HG03103 (cell line): Measurements from ENCODE around the gene ATP2B2.
"Not testable (repeated sequence)": the region's sequence is repeated elsewhere in the genome, so short reads cannot be mapped to it uniquely, and the experiment has no call there.

Source experiments
- ATAC-seq: cut with Tn5 transposase; IDR thresholded peaks from one replicate; pipeline ENCODE4 v1.9.1; 2021; ENCODE audit warnings: low read depth; ENCODE audit not compliant: unreplicated experiment

The ATP2B2 gene

DNA sequence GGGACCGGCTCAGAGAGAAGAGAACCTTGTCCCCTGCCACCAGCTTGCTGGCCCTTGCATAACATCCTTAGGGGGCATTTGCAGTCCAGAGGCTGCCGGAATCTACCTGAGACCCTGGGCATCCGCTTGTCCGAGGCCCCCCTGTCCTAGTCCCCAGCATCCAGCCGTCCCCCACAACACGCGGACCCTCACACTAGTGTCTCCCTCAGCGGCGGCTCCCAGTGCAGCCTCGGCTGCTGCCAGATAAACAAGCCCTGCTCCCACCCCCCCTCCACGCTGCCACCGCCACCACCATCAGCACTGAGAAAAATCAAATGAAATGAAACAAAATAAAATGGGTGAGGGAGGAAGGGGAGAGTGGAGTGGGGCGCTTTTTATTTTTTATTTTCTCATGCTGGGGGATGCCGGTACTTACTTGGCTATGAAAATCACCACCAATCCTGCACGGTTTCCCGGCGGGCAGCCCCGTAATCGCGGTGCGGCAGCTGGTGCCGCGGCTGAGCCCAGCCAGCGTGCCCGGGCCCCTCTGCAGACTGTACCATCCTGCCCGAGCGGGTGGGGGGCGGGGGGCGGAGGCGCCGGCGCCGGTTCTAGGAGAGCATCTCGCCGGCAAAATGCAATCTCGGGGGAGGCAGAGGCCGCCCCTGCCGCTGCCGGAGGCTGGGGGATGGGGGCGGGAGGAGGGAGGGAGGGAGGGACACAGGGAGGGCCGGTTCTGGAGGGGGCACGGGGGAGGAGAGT, at the start of gene ATP2B2:
Gene ATP2B2 (minus strand): TSS at position 537 of the 741 bp plus-strand sequence. CDS start 56,043 bp downstream, outside the sequence.
- ATAC-seq, result no peak

DNA sequence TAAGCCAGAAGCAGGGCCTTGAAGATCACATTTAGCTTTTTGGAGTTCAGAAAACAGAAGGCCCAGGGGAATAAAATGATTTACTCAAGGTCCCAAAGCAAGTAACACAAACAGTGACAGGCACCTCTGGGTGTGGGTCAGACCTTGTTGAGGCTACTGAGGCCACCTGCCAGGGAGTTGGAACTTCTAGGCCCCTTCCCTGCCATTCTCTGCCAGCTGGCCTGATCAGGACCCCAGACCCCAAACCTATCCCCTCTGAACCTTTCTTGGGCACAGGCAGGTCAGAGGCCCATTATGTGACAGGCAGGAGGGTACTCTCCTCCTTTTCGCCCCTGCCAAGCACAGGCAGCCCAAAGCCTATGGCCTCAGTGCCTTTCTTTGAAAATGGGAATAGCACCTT, 49.4 kb upstream of the ATP2B2 start:
- ATAC-seq, result no peak

DNA sequence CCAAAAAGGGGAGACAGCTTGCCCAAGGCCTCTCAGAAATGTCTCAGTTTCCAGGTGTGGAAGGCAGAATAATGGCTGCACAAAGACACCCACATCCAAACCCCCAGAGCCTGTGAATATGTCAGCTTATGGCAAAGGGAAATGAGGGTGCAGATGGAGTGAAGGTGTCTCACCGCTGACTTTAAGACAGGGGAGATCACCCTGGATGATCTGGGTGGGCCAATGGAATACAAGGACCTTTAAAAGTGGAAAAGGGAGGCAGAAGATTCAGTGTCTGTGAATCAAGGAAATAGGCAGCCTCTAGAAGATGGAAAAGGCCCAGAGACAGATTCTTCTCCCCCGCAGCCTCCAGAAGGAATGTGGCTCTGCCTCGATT, 48.8 kb upstream of the ATP2B2 start:
- no peak for ATAC-seq

DNA sequence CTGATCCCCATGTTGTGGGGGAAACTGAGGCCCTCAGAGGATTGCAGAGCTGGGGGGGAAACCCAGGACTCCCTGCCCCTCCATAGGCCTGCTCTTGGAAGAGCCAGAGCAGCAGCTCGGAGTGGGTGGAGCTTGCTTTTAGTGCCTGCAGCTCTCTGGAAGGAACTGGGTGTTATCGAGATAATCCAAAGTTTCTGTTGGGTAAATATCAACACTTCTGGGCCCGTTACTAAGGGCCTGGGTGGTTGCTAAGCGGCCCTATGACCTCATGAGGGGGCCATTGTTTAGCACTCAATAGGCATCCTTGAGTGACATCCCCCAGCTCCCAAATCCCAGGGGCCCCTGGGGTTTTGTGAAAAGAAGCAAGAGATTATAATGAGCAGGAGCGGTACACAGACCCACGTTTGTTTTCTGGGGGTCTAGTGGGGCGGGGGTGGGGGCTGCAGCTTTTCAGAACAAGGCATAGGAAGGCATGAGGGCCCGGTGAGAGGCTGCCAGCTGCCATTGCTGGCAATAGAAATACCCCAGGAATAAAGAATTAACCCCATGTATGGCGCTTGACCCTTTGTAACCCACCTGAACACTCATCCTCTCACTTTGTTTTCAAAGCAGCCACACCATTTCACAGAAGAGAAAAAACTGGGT, 48.3 kb upstream of the ATP2B2 start:
- ATAC-seq, result no peak

DNA sequence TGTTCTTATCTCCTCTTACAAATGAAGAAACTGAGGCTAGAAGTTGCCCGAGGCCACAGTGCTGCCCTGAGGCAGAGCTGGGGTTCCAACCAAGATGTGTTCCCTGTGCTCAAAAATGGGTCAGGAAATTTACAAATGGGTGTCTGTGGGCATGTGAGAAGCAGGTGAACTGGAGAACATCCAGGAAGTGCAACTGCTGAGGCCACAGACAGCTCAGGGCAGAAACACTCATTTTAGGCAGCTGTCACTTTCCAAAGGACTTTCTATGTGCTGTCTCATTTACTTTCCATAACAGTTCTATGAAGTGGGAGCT, 47.2 kb upstream of the ATP2B2 start:
- ATAC-seq, result no peak

DNA sequence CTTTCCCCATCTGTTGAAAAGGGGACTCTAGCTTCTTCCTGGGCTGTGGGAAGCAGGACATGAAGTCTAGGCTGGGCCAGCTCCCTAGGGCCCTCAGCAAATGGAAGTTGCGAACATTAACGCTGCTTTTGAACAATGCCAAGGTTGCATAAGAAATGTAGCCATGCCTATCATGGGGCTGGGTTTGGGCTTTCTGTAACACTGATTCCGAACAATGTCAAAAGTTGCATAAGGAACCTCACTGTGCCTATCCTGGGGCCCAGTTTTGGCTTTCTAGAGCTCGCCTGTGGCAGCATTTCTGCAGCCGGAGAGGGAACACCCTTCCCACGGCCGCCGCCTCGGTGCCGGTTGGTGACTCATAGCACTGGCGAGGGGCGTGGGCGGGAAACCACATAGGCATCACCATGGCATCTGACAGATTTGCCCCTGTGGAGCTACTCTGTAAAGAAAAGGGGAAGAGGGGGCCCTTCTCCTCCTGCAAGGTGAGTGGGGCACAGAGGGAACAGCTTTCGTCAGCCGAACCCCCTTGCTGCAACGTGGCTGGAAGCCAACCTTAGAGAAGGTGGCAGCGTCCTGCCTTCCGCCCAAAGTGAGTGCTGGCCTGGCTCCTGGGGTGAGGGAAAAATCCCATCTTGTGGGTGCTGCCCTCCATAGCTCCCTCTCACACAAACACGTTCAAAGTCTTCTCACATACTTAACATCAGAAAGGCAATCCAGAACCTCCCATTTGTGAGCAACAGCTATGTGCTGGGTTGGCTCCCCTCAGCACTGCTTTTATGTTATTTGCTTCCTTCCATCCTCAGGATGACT, 46.6 kb upstream of the ATP2B2 start:
- ATAC-seq, result no peak

DNA sequence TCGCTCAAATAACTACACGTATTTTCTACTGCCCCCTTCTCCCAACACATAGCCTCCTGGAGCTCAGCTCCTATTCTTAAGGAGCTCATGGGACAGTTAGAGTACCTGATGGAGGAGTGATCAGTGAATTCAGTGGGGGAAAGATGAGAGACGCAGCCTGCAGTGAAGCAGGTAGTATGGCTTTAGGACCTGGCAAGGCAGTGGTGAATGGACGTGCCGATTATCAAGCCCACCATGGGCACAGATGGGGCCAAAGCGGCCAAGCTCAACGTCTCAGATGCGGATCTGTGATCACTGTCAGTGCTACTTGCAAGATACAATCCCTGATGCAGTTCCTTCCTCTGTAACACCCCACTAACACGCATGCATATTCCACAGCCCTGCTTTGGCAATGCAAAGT, 45.8 kb upstream of the ATP2B2 start:
- no peak for ATAC-seq

DNA sequence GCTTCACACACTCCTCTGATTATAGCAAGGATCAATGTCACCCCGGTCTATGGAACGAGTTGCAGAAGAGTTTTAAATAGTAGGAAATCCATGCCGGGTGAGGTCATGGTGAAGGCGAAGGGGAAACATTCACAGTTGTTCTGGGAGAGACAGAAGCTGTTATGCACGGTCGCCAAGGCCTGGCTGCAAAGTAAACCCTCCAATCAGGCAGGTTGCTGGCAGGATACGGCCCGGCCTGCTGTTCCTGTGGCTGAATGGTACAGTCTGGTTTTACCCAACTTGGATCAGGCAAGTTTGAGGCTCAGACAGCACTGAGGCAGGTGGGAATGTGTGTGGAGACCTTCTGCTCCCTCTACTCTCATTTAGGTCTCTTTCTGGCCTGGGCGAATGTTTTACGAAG, 45.3 kb upstream of the ATP2B2 start:
- no peak for ATAC-seq

DNA sequence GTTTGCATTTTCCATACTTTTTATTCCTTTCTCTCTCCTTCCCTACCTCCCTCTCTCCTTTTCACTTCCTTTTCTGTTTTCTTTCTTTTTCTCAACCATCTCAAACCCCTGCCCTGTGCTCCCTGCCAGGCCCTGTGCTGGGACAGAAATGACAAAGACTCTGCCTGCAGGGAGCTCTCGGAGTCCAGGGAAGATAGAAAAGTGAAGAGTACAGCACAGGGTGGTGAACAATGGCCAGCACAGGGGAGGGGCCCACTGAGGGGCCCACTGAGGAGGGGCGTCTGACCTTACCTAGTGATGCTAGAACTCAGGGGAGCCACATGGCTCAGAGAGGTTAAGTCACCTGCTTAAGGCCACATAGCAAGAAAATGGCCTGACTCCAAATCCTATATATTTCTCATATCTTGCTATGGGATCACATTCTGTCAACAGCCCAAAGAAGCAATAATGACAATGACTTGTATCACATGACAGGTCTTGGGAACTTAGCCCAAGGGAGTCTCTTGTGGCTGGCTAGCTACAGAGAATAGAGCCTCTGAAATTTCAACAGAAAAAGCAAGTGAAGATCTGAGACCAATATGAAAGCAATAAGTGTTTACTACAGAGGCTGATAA, 44.3 kb upstream of the ATP2B2 start:
- no peak for ATAC-seq

DNA sequence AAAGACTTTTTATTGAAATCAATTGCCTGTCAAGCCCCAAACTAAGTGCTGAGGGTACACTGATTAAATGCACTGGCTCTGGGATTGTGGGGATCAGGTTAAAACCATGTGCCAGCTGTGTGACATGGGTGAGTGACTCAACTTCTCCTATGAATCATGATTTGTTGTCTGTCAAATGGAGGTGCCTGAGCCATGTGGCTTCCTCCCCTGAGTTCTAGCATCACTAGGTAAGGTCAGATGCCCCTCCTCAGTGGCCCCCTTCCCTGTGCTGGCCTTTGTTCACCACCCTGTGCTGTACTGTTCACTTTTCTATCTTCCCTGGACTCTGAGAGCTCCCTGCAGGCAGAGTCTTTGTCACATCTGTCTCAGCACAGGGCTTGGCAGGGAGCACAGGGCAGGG, 43.6 kb upstream of the ATP2B2 start:
- no peak for ATAC-seq

DNA sequence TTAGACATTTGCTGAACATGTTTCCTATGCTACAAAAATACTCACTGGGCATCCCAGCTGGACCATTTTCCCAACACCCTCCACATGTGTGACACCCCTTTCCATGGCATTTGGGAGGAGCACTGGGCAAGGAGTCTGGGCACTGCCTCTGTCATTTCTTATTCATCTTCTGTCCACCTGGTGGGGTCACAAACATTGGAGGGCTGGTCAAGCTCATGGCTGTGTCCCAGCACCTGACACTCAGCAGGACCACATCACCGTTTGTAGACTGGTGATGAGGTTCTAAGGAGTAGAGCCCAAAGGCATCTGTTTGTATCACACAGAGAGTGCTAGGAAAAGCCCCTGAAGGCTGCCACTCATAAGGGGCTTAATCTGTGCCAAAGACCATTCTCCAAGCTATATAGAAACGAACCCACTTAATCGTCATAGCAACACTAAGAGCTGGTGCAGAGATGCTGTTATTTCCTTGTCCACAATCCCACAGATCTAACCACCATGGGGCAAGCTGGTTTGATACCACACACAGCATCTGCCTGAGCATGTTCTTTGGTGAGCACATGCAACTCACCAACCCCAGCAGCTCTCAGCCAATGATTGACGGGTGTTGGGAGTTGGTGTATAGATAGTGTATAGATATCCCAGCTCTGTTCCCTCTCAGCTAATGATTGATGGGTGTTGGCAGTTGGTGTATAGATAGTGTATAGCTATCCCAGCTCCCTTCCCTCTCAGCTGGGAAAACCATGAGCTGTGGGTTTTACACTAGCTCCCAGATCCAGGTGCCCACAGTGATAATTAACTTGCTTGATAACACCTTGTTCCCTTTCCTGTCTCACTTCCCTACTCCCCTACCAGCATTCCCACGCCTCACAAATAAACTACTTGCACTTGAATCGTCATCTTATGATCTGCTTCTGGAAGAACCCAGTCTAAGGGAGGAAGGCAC, 42.7 kb upstream of the ATP2B2 start:
- no peak for ATAC-seq

DNA sequence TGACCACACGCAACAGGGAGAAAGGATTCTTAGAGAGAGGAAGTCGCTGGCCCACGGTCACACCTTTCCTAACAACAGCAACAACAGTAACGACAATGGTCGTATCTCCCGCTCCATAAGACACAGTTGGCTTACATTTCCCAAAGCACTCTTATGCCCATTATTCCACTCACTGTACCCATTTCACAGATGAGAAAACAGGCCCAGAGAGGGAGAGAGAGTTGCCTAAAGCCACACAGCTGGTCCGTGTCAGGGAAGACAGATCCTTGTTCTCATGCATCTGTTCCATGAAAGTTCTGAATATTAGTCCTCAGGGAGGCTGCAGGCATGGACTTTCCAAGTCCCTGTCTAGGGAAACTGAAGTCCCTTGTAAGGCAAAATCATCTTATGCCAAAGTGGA, 42.0 kb upstream of the ATP2B2 start:
- ATAC-seq, result no peak

DNA sequence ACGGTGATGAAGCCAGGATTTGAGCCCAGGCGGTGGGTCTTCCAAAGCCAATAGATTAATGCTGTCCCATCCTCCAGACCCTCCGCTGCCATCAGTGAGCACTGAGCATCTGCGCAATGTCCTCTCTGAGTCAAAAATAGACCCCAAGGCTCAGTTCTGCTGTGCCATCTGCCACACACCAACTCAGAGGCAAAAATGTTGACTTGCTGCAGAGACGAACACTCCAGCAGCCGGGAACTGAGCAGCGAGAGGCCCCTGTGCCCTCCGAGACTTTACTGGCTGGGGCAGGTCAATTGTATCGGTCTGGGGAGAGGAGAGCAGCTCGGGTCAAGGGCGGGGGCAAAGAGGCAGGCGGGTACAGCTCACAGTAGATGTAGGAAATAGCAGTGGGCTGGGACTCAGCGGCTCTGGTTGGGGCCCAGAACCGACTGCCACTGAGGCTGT, 41.5 kb upstream of the ATP2B2 start:
- ATAC-seq, result no peak

DNA sequence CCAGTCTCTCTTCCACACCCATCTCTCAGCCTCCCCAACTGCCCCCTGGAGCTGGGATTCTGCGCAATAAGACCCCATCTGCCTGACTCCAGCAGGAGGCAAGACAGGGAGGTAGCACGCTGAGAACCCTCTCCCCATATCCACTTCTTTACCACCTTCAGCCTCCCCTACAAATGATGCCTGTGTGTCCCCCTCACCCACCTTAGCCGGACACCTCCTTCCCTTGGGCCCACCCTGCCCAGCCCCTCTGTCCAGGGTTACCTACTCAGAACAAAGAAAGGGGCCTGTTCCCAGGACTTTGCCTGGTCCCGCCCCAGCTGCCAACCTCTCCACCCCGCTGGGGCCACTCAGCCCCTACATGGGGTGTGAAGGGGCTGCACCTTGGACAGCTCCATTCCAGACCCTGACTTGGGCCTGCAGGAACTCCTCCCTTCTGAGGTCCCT, 40.8 kb upstream of the ATP2B2 start:
- ATAC-seq, result no peak

DNA sequence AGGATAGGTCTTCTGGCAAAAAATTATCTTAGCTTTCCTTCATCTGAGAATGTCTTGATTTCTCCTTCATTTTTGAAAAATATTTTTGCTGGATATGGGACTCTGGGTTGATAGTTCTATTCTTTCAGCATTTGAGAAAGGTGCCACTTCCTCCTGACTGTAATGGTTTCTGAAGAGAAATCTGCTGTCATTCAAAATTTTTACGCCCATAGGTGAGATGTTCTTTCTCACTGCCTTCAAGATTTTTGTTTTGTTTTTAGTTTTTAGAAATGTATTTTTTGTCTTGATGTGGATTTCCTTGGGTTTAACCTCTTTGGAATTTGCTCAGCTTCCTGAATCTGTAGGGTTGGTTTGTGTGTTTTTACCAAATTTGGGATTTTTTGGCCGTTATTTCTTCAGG, 37.1 kb upstream of the ATP2B2 start:
- ATAC-seq, result no peak

DNA sequence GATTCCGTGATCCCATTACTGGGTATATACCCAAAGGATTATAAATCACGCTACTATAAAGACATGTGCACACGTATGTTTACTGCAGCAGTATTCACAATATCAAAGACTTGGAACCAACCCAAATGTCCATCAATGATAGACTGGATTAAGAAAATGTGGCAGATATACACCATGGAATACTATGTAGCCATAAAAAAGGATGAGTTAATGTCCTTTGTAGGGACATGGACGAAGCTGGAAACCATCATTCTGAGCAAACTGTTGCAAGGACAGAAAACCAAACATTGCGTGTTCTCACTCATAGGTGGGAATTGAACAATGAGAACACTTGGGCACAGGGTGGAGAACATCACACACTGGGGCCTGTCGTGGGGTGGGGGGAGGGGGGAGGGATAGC, 35.0 kb upstream of the ATP2B2 start:
- not testable (repeated sequence) for ATAC-seq

DNA sequence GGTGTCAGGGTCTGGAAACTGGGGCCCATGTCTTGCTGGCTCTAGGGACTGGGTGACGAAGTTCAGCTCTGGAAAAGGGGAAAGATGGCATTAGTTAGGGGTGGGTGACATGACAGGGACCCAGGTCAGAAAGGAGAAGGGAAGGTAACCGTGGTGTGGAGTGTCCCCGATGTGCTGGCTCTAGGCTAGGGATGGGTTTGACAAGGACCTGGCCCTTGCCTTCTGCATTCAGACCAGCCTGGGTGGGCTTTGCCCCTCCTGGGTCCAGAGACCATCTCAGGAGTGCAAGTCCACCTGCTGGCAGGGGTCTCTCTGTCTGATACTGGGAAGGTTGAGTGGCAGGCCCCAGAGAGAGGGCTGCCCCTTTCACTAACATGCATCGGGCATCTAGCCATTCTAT, 28.7 kb upstream of the ATP2B2 start:
- no peak for ATAC-seq

DNA sequence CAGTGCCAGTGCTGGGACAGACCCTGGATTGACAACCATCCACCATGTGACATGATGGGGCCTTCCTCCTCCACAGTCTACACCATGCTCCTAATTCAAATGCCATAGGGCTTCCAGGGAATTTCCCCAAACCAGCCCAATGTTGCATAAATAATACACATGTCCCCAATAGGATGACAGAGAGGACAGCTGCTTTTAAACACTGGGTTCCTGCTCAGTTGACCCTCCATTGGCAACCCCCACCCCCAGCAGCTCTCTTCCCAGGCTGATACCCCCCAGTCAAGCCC, 28.3 kb upstream of the ATP2B2 start:
- no peak for ATAC-seq

DNA sequence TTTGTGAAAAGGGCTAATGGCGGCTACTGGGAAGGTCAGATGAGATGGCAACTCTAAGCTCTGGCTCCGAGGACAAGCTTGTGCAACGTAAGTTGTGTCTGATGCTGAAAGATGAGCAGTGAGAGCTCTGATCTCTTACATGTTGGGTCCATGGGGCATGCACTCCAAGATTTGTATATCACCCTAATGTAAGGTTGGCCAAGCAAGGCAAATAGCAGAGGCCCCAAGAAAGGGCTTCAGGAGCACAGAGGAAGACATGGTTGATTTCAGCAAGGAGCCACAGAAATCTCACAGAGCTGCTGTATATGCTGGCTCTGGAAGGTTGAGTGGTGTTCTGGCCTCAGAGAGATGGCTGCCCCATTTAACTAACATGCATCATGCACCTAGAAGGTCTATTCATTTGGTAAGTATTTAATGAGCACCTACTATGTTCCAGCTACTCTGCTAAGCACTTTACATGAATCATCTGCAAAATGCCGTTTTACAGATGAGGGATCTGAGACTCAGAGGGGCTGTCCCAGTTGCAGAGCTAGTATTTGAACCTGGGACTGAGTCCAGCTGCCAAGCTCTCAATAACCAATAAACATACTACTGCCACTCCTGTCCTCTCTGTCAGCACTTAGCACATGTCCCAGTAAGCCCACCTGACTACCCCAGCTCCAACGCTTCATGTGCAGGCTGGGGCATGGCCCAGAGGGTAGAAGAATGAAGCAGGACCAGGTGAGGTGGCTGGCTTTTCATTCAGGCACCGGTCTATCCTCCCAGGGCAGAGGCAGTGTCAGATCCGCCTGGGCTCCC, 27.8 kb upstream of the ATP2B2 start:
- no peak for ATAC-seq

DNA sequence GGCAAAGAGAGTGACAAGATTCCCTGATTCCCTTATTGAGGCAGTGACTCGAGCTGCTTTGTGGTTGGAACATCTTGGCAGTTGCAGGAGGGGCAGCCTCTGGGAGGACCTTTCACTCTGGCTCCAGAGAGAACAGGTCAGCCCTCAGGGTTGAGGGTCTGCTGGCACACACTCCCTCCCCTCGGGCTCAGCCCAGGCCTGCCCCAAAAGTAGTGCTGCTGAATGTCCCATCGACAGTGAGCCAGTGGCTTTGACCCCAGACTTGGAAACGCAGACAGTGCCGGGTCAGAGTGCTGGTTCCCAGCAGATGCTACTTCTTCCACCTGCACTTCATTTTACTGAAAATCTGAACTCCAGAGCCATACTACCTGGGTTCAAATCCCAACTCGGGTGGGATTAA, 25.6 kb upstream of the ATP2B2 start:
- ATAC-seq, result no peak
